HepG2 (cell line): ENCODE data around the gene PARP15. TPM values are rescaled to one million over a fixed set of nuclear protein-coding genes. Genes with fewer than 3 reads are reported as not detected.
A peak's percentile ranks its signal among the peaks of the same experiment; 100 is the strongest.

ENCODE experiments used
- GATAD2A ChIP-seq: IDR thresholded peaks from 2 replicates; pipeline ENCODE4 v1.6.1; 2016
- GFI1 ChIP-seq: sonication (generic); formaldehyde crosslinking; IDR thresholded peaks from 2 replicates; pipeline ENCODE4 v1.5.0; 2020; ENCODE audit warnings: missing genetic modification reagents, mild to moderate bottlenecking, borderline replicate concordance
- HMGXB4 ChIP-seq, 2 experiments: sonication (generic) in 1 of 2; formaldehyde crosslinking in 1 of 2; IDR thresholded peaks; 2 replicates each; pipeline versions ENCODE4 v1.4.0 to v1.6.1; 2018 to 2020; ENCODE audit warnings: missing genetic modification reagents in 2 of 2, borderline replicate concordance in 1 of 2, low read depth in 1 of 2, mild to moderate bottlenecking in 1 of 2, missing biosample characterization in 1 of 2
- MYPOP ChIP-seq: sonication (generic); formaldehyde crosslinking; IDR thresholded peaks from 2 replicates; pipeline ENCODE4 v1.8.1; 2023; ENCODE audit warnings: mild to moderate bottlenecking, moderate library complexity, missing genetic modification reagents
- PITX1 ChIP-seq: sonication (generic); formaldehyde crosslinking; IDR thresholded peaks from 2 replicates; pipeline ENCODE4 v1.5.1; 2020; ENCODE audit warnings: mild to moderate bottlenecking, missing genetic modification reagents
- REL ChIP-seq: sonication (generic); formaldehyde crosslinking; conservative IDR thresholded peaks from 2 replicates; pipeline ENCODE4 v1.8.0; 2022; ENCODE audit warnings: mild to moderate bottlenecking, missing genetic modification reagents, moderate library complexity
- SIN3A ChIP-seq: IDR thresholded peaks from 2 replicates; pipeline ENCODE4 v1.6.1; 2011; ENCODE audit warnings: low read depth, mild to moderate bottlenecking, control low read depth, low read length, borderline replicate concordance
- ZBTB20 ChIP-seq: sonication (generic); formaldehyde crosslinking; IDR thresholded peaks from 2 replicates; pipeline ENCODE4 v1.8.1; 2023; ENCODE audit warnings: missing genetic modification reagents, low read depth, mild to moderate bottlenecking, borderline replicate concordance
- ZC3H13 ChIP-seq: sonication (generic); formaldehyde crosslinking; IDR thresholded peaks from 2 replicates; pipeline ENCODE4 v1.8.1; 2023; ENCODE audit warnings: mild to moderate bottlenecking, missing genetic modification reagents, moderate library complexity
- ZFP36 ChIP-seq: fragments of 150-350 bp; IDR thresholded peaks from 2 replicates; pipeline ENCODE4 v1.6.1; 2018; ENCODE audit warnings: borderline replicate concordance, low read length, low read depth; ENCODE audit not compliant: partially characterized antibody
- ZFP36L1 ChIP-seq: sonication (generic); formaldehyde crosslinking; IDR thresholded peaks from 2 replicates; pipeline ENCODE4 v1.8.0; 2022; ENCODE audit warnings: mild to moderate bottlenecking, missing genetic modification reagents, moderate library complexity
- ZNF24 ChIP-seq: fragments of 450-650 bp; IDR thresholded peaks from 2 replicates; pipeline ENCODE4 v1.6.1; 2017; ENCODE audit warnings: antibody characterized with exemption, mild to moderate bottlenecking
- ZNF280D ChIP-seq: sonication (generic); formaldehyde crosslinking; IDR thresholded peaks from 2 replicates; pipeline ENCODE4 v1.5.1; 2020; ENCODE audit warnings: mild to moderate bottlenecking, missing genetic modification reagents
- ZNF329 ChIP-seq: sonication (generic); formaldehyde crosslinking; IDR thresholded peaks from 2 replicates; pipeline ENCODE4 v1.9.0; 2021; ENCODE audit warnings: low read depth, mild to moderate bottlenecking, missing genetic modification reagents
- ZNF777 ChIP-seq: sonication (generic); formaldehyde crosslinking; IDR thresholded peaks from 2 replicates; pipeline ENCODE4 v1.4.0; 2020; ENCODE audit warnings: missing genetic modification reagents
- ZSCAN31 ChIP-seq: sonication (generic); formaldehyde crosslinking; IDR thresholded peaks from 2 replicates; pipeline ENCODE4 v1.5.0; 2020; ENCODE audit warnings: low read depth, mild to moderate bottlenecking, missing genetic modification reagents
- polyA plus RNA-seq, 8 experiments: library from polyadenylated mRNA; depleted of rRNA in 3 of 8; stranded (reverse) in 7 of 8; unstranded in 1 of 8; fragments of >200 nt; fragmentation: Illumina TruSeq in 4 of 8; extraction: Trizol in 4 of 8; gene quantifications; 2 replicates each; pipeline versions ENCODE4 v1.2.1 to v1.2.3, GENCODE V29; 2011 to 2016; ENCODE audit warnings: low read depth in 4 of 8, missing spikeins in 1 of 8, mixed read lengths in 1 of 8; ENCODE audit not compliant: insufficient read depth in 1 of 8
- total RNA-seq, 5 experiments: library from RNA; depleted of rRNA; stranded (reverse); fragments of >200 nt; fragmentation: Illumina TruSeq; extraction: Trizol; gene quantifications; 2 replicates each; pipeline ENCODE4 v1.2.3, GENCODE V29; 2016; ENCODE audit warnings: low read depth in 1 of 5
- TF ChIP-seq, protein P1 (sequence below): sonication (generic); formaldehyde crosslinking; IDR thresholded peaks from 2 replicates; pipeline ENCODE4 v1.8.1; 2022; ENCODE audit warnings: low read depth, mild to moderate bottlenecking, missing genetic modification reagents
- TF ChIP-seq, protein P2 (sequence below), 2 experiments: fragments of 450-650 bp in 1 of 2; sonication (generic) in 1 of 2; formaldehyde crosslinking; IDR thresholded peaks; 2 replicates each; pipeline versions ENCODE4 v1.5.0 to v1.8.0; 2020 to 2022; ENCODE audit warnings: mild to moderate bottlenecking in 1 of 2, missing genetic modification reagents in 1 of 2

Gene PARP15
- total and polyA plus RNA-seq, 2 of the 13 experiments (the other 11 are each of a cell fraction or from before 2014, with no cell fraction given), result 0.02 TPM; not detected in 1

DNA sequence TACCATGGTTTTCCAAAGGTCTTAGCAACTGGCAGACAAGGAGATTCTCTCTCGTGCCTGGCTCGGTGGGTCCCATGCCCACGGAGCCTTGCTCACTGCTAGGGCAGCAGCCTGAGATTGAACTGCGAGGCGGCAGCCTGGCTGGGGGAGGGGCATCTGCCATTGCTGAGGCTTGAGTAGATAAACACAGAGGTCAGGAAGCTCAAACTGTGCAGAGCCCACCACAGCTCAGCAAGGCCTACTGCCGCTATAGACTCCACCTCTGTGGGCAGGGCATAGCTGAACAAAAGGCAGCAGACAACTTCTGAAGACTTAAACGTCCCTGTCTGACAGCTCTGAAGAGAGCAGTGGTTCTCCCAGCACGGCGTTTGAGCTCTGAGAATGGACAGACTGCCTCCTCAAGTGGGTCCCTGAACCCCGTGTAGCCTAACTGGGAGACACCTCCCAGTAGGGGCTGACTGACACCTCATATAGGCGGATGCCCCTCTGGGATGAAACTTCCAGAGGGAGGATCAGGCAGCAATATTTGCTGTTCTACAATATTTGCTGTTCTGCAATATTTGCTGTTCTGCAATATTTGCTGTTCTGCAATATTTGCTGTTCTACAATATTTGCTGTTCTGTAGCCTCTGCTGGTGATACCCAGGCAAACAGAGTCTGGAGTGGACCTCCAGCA is 73.9 kb downstream of the PARP15 start (continued):
- peak; percentile 85 for TF ChIP-seq ZNF280D
- TF ChIP-seq ZNF329 (CRISPR knock-in tag), result peak; percentile 48; the same call in 1 of the 2 replicates
- TF ChIP-seq, protein P1, sequence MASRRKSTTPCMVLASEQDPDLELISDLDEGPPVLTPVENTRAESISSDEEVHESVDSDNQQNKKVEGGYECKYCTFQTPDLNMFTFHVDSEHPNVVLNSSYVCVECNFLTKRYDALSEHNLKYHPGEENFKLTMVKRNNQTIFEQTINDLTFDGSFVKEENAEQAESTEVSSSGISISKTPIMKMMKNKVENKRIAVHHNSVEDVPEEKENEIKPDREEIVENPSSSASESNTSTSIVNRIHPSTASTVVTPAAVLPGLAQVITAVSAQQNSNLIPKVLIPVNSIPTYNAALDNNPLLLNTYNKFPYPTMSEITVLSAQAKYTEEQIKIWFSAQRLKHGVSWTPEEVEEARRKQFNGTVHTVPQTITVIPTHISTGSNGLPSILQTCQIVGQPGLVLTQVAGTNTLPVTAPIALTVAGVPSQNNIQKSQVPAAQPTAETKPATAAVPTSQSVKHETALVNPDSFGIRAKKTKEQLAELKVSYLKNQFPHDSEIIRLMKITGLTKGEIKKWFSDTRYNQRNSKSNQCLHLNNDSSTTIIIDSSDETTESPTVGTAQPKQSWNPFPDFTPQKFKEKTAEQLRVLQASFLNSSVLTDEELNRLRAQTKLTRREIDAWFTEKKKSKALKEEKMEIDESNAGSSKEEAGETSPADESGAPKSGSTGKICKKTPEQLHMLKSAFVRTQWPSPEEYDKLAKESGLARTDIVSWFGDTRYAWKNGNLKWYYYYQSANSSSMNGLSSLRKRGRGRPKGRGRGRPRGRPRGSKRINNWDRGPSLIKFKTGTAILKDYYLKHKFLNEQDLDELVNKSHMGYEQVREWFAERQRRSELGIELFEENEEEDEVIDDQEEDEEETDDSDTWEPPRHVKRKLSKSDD (CRISPR knock-in tag), result peak; percentile 85
- peak; percentile 56; the same call in 1 of the 2 replicates for TF ChIP-seq ZC3H13 (CRISPR knock-in tag)
- TF ChIP-seq MYPOP (CRISPR knock-in tag), result peak; percentile 80; the same call in 1 of the 2 replicates
- peak; percentile 97 for TF ChIP-seq PITX1 (CRISPR knock-in tag)
- TF ChIP-seq ZBTB20 (CRISPR knock-in tag), result peak; percentile 75
- 0 out of 2 replicates have a peak, but pooled peaks have one; percentile 14 for TF ChIP-seq ZFP36L1 (CRISPR knock-in tag)
- 0 out of 2 replicates have a peak, but pooled peaks have one; percentile 38 for TF ChIP-seq SIN3A
- TF ChIP-seq ZNF24, result peak; percentile 73; the same call in 1 of the 2 replicates
- TF ChIP-seq HMGXB4 (CRISPR knock-in tag; IDR thresholded peaks at IDR 0.05; ENCODE audit: borderline replicate concordance in 1 of 2, low read depth in 1 of 2), result peak; percentile 27 to 74; a peak in 2 of 4 replicates
- peak; percentile 96 for TF ChIP-seq GFI1
- 0 out of 2 replicates have a peak, but pooled peaks have one; percentile 70 for TF ChIP-seq REL (CRISPR knock-in tag)
- peak; percentile 48; the same call in 1 of the 2 replicates for TF ChIP-seq ZNF777 (CRISPR knock-in tag)
- TF ChIP-seq, protein P2, sequence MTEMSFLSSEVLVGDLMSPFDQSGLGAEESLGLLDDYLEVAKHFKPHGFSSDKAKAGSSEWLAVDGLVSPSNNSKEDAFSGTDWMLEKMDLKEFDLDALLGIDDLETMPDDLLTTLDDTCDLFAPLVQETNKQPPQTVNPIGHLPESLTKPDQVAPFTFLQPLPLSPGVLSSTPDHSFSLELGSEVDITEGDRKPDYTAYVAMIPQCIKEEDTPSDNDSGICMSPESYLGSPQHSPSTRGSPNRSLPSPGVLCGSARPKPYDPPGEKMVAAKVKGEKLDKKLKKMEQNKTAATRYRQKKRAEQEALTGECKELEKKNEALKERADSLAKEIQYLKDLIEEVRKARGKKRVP (CRISPR knock-in tag; IDR thresholded peaks at IDR 0.05), result peak in 1 of 2 experiments; percentile 95; a peak in 2 of 4 replicates
- TF ChIP-seq ZFP36, result peak; percentile 90
- TF ChIP-seq GATAD2A, result peak; percentile 98
- peak; percentile 78; the same call in 1 of the 2 replicates for TF ChIP-seq ZSCAN31 (CRISPR knock-in tag)
